Fibroblast of lung (primary cell): ENCODE data around the gene HPCAL1. TPM values are rescaled to one million over a fixed set of nuclear protein-coding genes. Genes with fewer than 3 reads are reported as not detected.
A peak's percentile ranks its signal among the peaks of the same experiment; 100 is the strongest.
"Not testable (repeated sequence)": the region's sequence is repeated elsewhere in the genome, so short reads cannot be mapped to it uniquely, and the experiment has no call there.

Experiments used
- DNase-seq, 2 donors: peaks; one replicate each; pipeline versions ENCODE4 v3.0.0 to v3.0.0-alpha.2; 2010; ENCODE audit warnings: low read depth in 2 of 2
- H2AFZ ChIP-seq: 2 replicates; pipeline ENCODE4 v1.5.1; 2012; ENCODE audit warnings: low read length, control low read depth, inconsistent platforms
- H3K27ac ChIP-seq: 2 replicates; pipeline ENCODE4 v1.5.1; 2011; ENCODE audit warnings: low read length, control low read depth; ENCODE audit not compliant: insufficient read depth
- H3K27me3 ChIP-seq: 2 replicates; pipeline ENCODE4 v1.5.1; 2011; ENCODE audit warnings: mild to moderate bottlenecking, low read length; ENCODE audit not compliant: control insufficient read depth, insufficient read depth
- H3K36me3 ChIP-seq: 2 replicates; pipeline ENCODE4 v1.5.1; 2011; ENCODE audit warnings: low read length; ENCODE audit not compliant: control insufficient read depth, insufficient read depth
- H3K4me1 ChIP-seq: 2 replicates; pipeline ENCODE4 v1.5.1; 2011; ENCODE audit warnings: low read length; ENCODE audit not compliant: control insufficient read depth, insufficient read depth; ENCODE audit errors: extremely low read depth
- H3K4me2 ChIP-seq: 2 replicates; pipeline ENCODE4 v1.5.1; 2011; ENCODE audit warnings: low read length, control low read depth; ENCODE audit not compliant: insufficient read depth; ENCODE audit errors: extremely low read depth
- H3K4me3 ChIP-seq, 4 experiments: fragments of 200-600 bp in 1 of 4; sonication (generic) in 1 of 4; replicated peaks in 1 of 4; 2 replicates each; pipeline ENCODE4 v1.5.1; 2011 to 2016; ENCODE audit warnings: low read length in 4 of 4, low read depth in 3 of 4, mild to moderate bottlenecking in 3 of 4, control low read depth in 2 of 4, inconsistent platforms in 1 of 4, mixed read lengths in 1 of 4; ENCODE audit not compliant: insufficient read depth in 1 of 4; ENCODE audit errors: control extremely low read depth in 1 of 4
- H3K79me2 ChIP-seq: 2 replicates; pipeline ENCODE4 v1.5.1; 2012; ENCODE audit warnings: mild to moderate bottlenecking, low read length, inconsistent platforms; ENCODE audit not compliant: control insufficient read depth, insufficient read depth
- H3K9ac ChIP-seq: 2 replicates; pipeline ENCODE4 v1.5.1; 2011; ENCODE audit warnings: mild to moderate bottlenecking, low read length, control low read depth; ENCODE audit not compliant: insufficient read depth
- H3K9me3 ChIP-seq: 2 replicates; pipeline ENCODE4 v1.5.1; 2012; ENCODE audit warnings: low read depth, low read length; ENCODE audit not compliant: control insufficient read depth, insufficient read depth
- H4K20me1 ChIP-seq: 2 replicates; pipeline ENCODE4 v1.5.1; 2011; ENCODE audit warnings: low read length; ENCODE audit not compliant: control insufficient read depth, insufficient read depth; ENCODE audit errors: extremely low read depth
- CTCF ChIP-seq, 2 donors: IDR thresholded peaks in 1 of 2; conservative IDR thresholded peaks in 1 of 2; 1 replicate in 1 of 2; 2 replicates in 1 of 2; pipeline ENCODE4 v1.5.1; 2011 to 2012; ENCODE audit warnings: low read length in 2 of 2, control low read depth in 1 of 2, inconsistent platforms in 1 of 2, low read depth in 1 of 2, mild to moderate bottlenecking in 1 of 2
- EZH2 ChIP-seq: IDR thresholded peaks from 2 replicates; pipeline ENCODE4 v1.5.1; 2012; ENCODE audit warnings: low read length, control low read depth, mild to moderate bottlenecking; ENCODE audit errors: missing control alignments
- polyA plus RNA-seq, 2 donors: library from polyadenylated mRNA; depleted of rRNA in 1 of 2; stranded (reverse) in 1 of 2; unstranded in 1 of 2; fragments of >200 nt; gene quantifications; 2 replicates each; pipeline ENCODE4 v1.2.1, GENCODE V29; 2011 to 2012; ENCODE audit warnings: missing spikeins in 1 of 2
- total RNA-seq: library from RNA; depleted of rRNA; stranded (reverse); fragments of >200 nt; gene quantifications from 2 replicates; pipeline ENCODE4 v1.2.1, GENCODE V29; 2014

Gene HPCAL1
- total and polyA plus RNA-seq, 2 donors (not counting 1 experiment from before 2014, with no cell fraction given), result 11.4 to 34.5 TPM

- TF ChIP-seq CTCF (conservative IDR thresholded peaks at IDR 0.05 in 1 of 2, IDR thresholded peaks at IDR 0.05 in 1 of 2; ENCODE audit: low read depth in 1 of 2, low read length in 2 of 2), result no peak
- no peak for TF ChIP-seq EZH2
- Histone ChIP-seq H3K9ac (no peak overlapping the region), H3K4me2 (no peak overlapping the region), H2AFZ (no peak overlapping the region), H3K27ac (no peak overlapping the region), H3K4me3 (no peak overlapping the region), H3K36me3 (no peaks in the 10 kb centered on the region), H3K79me2 (no peaks in the 10 kb centered on the region), H4K20me1 (no peaks in the 10 kb centered on the region), H3K9me3 (no peaks in the 10 kb centered on the region), H3K4me1 (peaks cover 10% of the 10 kb centered on the region), H3K27me3 (no peaks in the 10 kb centered on the region)
- no peak for DNase-seq
Observed at GRCh38 chr2:10296142-10296541, 6.6 kb upstream of the HPCAL1 start.

GRCh38 chr2:10297191-10297830 is 5.4 kb upstream of the HPCAL1 start:
- H2AFZ ChIP-seq, result no peak overlapping the region
- H3K4me2 ChIP-seq, result no peak overlapping the region
- H3K4me3 ChIP-seq, result no peak overlapping the region
- DNase-seq, result no peak
- H3K9ac ChIP-seq, result no peak overlapping the region
- peaks cover 10% of the 10 kb centered on the region for H3K4me1 ChIP-seq
- TF ChIP-seq EZH2 (no peak), CTCF (conservative IDR thresholded peaks at IDR 0.05 in 1 of 2, IDR thresholded peaks at IDR 0.05 in 1 of 2; ENCODE audit: low read depth in 1 of 2, low read length in 2 of 2) (no peak)
- no peaks in the 10 kb centered on the region for H3K36me3 ChIP-seq
- no peaks in the 10 kb centered on the region for H4K20me1 ChIP-seq
- no peaks in the 10 kb centered on the region for H3K9me3 ChIP-seq
- H3K27me3 ChIP-seq, result no peaks in the 10 kb centered on the region
- H3K27ac ChIP-seq, result peak overlapping the region; percentile 30
- no peaks in the 10 kb centered on the region for H3K79me2 ChIP-seq

GRCh38 chr2:10297959-10298531 is 4.7 kb upstream of the HPCAL1 start:
- no peaks in the 10 kb centered on the region for H3K79me2 ChIP-seq
- DNase-seq, result peak; percentile 84 to 90
- H4K20me1 ChIP-seq, result no peaks in the 10 kb centered on the region
- peaks cover 10% of the 10 kb centered on the region for H3K4me1 ChIP-seq
- H3K27me3 ChIP-seq, result no peaks in the 10 kb centered on the region
- no peak overlapping the region for H3K4me3 ChIP-seq
- peak overlapping the region; percentile 36 for H3K27ac ChIP-seq
- H3K36me3 ChIP-seq, result no peaks in the 10 kb centered on the region
- no peak overlapping the region for H2AFZ ChIP-seq
- H3K9me3 ChIP-seq, result no peaks in the 10 kb centered on the region
- no peak for TF ChIP-seq CTCF (conservative IDR thresholded peaks at IDR 0.05 in 1 of 2, IDR thresholded peaks at IDR 0.05 in 1 of 2; ENCODE audit: low read depth in 1 of 2, low read length in 2 of 2)
- TF ChIP-seq EZH2, result no peak
- peak overlapping the region; percentile 37 for H3K4me2 ChIP-seq
- no peak overlapping the region for H3K9ac ChIP-seq

GRCh38 chr2:10298777-10299176 is 3.9 kb upstream of the HPCAL1 start:
- H3K27ac ChIP-seq, H3K79me2 ChIP-seq, H3K9me3 ChIP-seq, H3K4me2 ChIP-seq, H3K4me3 ChIP-seq, H3K27me3 ChIP-seq, H3K9ac ChIP-seq, H4K20me1 ChIP-seq, H3K36me3 ChIP-seq, DNase-seq, H2AFZ ChIP-seq: not testable (repeated sequence)
- peaks cover 12% of the 10 kb centered on the region for H3K4me1 ChIP-seq
